Endodermal cell (in vitro differentiated cells): ENCODE results near the gene HSD17B1. TPM values are rescaled to one million over a fixed set of nuclear protein-coding genes. Genes with fewer than 3 reads are reported as not detected.
A peak's percentile ranks its signal among the peaks of the same experiment; 100 is the strongest.

Experiments used
- DNase-seq: peaks from one replicate; pipeline ENCODE4 v3.0.0-alpha.2; 2017
- H3K27ac ChIP-seq: 2 replicates; pipeline ENCODE4 v1.5.1; 2013; ENCODE audit warnings: mild to moderate bottlenecking, low read depth, low read length, moderate library complexity
- H3K27me3 ChIP-seq: 2 replicates; pipeline ENCODE4 v1.6.1; 2013; ENCODE audit warnings: mild to moderate bottlenecking, low read length, moderate library complexity; ENCODE audit not compliant: insufficient read depth, control insufficient read depth, poor library complexity, severe bottlenecking
- H3K36me3 ChIP-seq: 2 replicates; pipeline ENCODE4 v1.7.0; 2013; ENCODE audit warnings: mild to moderate bottlenecking, low read length, moderate library complexity; ENCODE audit not compliant: control insufficient read depth, insufficient read depth
- H3K4me1 ChIP-seq: one replicate; pipeline ENCODE4 v1.7.0; 2013; ENCODE audit warnings: low read length; ENCODE audit not compliant: control insufficient read depth, insufficient read depth
- H3K4me3 ChIP-seq: 2 replicates; pipeline ENCODE4 v1.5.1; 2013; ENCODE audit warnings: mild to moderate bottlenecking, low read length, moderate library complexity
- H3K9ac ChIP-seq: 2 replicates; pipeline ENCODE4 v1.6.1; 2013; ENCODE audit warnings: mild to moderate bottlenecking, low read length, moderate library complexity; ENCODE audit not compliant: poor library complexity, severe bottlenecking; ENCODE audit errors: extremely low read depth
- H3K9me3 ChIP-seq: 2 replicates; pipeline ENCODE4 v1.6.1; 2013; ENCODE audit warnings: mild to moderate bottlenecking, low read length, moderate library complexity; ENCODE audit not compliant: control insufficient read depth
- H3K27ac Mint-ChIP-seq: 2 replicates; pipeline ENCODE4 v1.8.0; 2020; ENCODE audit warnings: mixed read lengths
- H3K27me3 Mint-ChIP-seq: 2 replicates; pipeline ENCODE4 v1.8.0; 2021; ENCODE audit warnings: mild to moderate bottlenecking, mixed read lengths; ENCODE audit not compliant: insufficient read depth
- H3K36me3 Mint-ChIP-seq: 2 replicates; pipeline ENCODE4 v1.8.0; 2020; ENCODE audit warnings: low read depth, mixed read lengths
- H3K4me1 Mint-ChIP-seq: 2 replicates; pipeline ENCODE4 v1.8.0; 2020; ENCODE audit warnings: mixed read lengths
- H3K4me3 Mint-ChIP-seq: 2 replicates; pipeline ENCODE4 v1.8.0; 2020; ENCODE audit warnings: mild to moderate bottlenecking, moderate library complexity, mixed read lengths
- H3K9me3 Mint-ChIP-seq: 2 replicates; pipeline ENCODE4 v1.8.0; 2020; ENCODE audit warnings: mild to moderate bottlenecking, mixed read lengths
- CTCF ChIP-seq: fragments of 200-600 bp; sonication (generic); conservative IDR thresholded peaks from 2 replicates; pipeline ENCODE4 v1.5.0; 2021; ENCODE audit warnings: antibody characterized with exemption, mild to moderate bottlenecking
- WGBS, 2 experiments: methylation state at CpG; one replicate each; pipeline versions ENCODE4 v1.1.5 to v1.1.7; 2013; ENCODE audit warnings: missing lambda C conversion rate in 2 of 2, mixed read lengths in 1 of 2; ENCODE audit not compliant: insufficient coverage in 1 of 2, insufficient read length in 1 of 2; 5-methylcytosine and 5-hydroxymethylcytosine counted together
- total RNA-seq, 2 donors: library from RNA; stranded (reverse); fragmentation: NEBNext Ultra II Directional in 1 of 2; extraction: Animal tissue kit (Norgen Biotek cat#: 25700) in 1 of 2; gene quantifications; 2 replicates in 1 of 2; 3 replicates in 1 of 2; pipeline ENCODE4 v1.2.1, GENCODE V29; 2021

HSD17B1 gene
- total RNA-seq, 2 donors from 2014 or later: 2.4 to 2.8 TPM

DNA sequence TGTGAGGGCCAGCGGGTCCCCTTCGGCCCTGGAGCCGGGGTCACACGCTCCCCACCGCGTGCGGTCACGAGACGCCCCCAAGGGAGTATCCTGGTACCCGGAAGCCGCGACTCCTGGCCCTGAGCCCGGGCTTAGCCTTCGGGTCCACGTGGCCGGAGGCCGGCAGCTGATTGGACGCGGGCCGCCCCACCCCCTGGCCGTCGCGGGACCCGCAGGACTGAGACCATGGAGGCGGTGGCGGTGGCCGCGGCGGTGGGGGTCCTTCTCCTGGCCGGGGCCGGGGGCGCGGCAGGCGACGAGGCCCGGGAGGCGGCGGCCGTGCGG, 16.7 kb upstream of the HSD17B1 start, which contains the start of gene NAGLU:
Gene NAGLU, plus strand, starts transcription at position 194 of the 324 bp plus-strand sequence. Its CDS starts 32 bp downstream, at position 226.
- Histone ChIP-seq H3K4me3 (peak within 1 kb of the TSS; percentile 93), H3K9me3 (no peaks in the 10 kb centered on the region), H3K27me3 (no peaks in the 10 kb centered on the region), H3K27ac (no peak within 1 kb of the TSS), H3K4me1 (peaks cover 8% of the 10 kb centered on the region), H3K36me3 (peaks cover 6% of the 10 kb centered on the region), H3K9ac (peak within 1 kb of the TSS; percentile 62)
- peak within 1 kb of the TSS; percentile 58 for H3K27ac Mint-ChIP-seq
- peak within 1 kb of the TSS; percentile 73 for H3K4me3 Mint-ChIP-seq
- peak; percentile 97 for DNase-seq
- no peaks in the 10 kb centered on the region for H3K9me3 Mint-ChIP-seq
- no peak for TF ChIP-seq CTCF
- H3K27me3 Mint-ChIP-seq: no peaks in the 10 kb centered on the region
- peaks cover 17% of the 10 kb centered on the region for H3K36me3 Mint-ChIP-seq
- WGBS, 2 experiments: 0 to 1% methylated on average over 7 to 40 of the region's 40 CpGs
- peaks cover 13% of the 10 kb centered on the region for H3K4me1 Mint-ChIP-seq

DNA sequence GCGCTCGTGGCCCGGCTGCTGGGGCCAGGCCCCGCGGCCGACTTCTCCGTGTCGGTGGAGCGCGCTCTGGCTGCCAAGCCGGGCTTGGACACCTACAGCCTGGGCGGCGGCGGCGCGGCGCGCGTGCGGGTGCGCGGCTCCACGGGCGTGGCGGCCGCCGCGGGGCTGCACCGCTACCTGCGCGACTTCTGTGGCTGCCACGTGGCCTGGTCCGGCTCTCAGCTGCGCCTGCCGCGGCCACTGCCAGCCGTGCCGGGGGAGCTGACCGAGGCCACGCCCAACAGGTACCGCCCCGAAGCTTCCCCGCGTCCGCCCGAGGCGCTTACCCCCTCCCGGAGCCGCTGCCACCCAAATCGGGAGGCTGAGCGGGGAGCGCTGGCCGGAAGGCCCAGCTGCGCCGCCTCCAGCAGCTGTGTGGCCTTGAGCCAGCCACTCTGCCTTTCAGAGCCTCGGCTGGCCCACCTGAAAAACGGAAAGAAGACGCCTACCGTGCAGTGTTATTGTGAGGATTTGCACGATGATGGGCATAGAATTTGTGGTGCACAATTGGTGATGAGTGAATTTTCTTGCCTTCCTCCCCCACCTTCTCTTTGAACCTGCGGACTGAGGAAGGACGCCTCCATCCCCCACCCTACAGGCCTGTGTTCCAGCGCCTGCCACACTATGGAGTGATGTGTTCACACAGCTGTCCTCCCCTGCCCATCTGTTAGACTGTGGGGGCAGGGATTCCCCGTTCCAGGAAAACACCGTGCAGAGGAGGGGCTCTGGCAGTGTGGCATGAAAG, 16.2 kb upstream of the HSD17B1 start:
- H3K27ac Mint-ChIP-seq: peak overlapping the region; percentile 58
- peaks cover 11% of the 10 kb centered on the region for H3K4me1 Mint-ChIP-seq
- H3K9me3 ChIP-seq: no peaks in the 10 kb centered on the region
- peak overlapping the region; percentile 93 for H3K4me3 ChIP-seq
- H3K27me3 ChIP-seq: no peaks in the 10 kb centered on the region
- peaks cover 6% of the 10 kb centered on the region for H3K4me1 ChIP-seq
- no peaks in the 10 kb centered on the region for H3K9me3 Mint-ChIP-seq
- H3K36me3 Mint-ChIP-seq: peaks cover 21% of the 10 kb centered on the region
- peak overlapping the region; percentile 73 for H3K4me3 Mint-ChIP-seq
- peaks cover 10% of the 10 kb centered on the region for H3K36me3 ChIP-seq
- DNase-seq: peak; percentile 93
- no peak for TF ChIP-seq CTCF
- no peaks in the 10 kb centered on the region for H3K27me3 Mint-ChIP-seq
- 2 to 3% methylated on average over 13 to 63 of the region's 65 CpGs for WGBS, 2 experiments
- H3K9ac ChIP-seq: peak overlapping the region; percentile 62
- H3K27ac ChIP-seq: no peak overlapping the region

DNA sequence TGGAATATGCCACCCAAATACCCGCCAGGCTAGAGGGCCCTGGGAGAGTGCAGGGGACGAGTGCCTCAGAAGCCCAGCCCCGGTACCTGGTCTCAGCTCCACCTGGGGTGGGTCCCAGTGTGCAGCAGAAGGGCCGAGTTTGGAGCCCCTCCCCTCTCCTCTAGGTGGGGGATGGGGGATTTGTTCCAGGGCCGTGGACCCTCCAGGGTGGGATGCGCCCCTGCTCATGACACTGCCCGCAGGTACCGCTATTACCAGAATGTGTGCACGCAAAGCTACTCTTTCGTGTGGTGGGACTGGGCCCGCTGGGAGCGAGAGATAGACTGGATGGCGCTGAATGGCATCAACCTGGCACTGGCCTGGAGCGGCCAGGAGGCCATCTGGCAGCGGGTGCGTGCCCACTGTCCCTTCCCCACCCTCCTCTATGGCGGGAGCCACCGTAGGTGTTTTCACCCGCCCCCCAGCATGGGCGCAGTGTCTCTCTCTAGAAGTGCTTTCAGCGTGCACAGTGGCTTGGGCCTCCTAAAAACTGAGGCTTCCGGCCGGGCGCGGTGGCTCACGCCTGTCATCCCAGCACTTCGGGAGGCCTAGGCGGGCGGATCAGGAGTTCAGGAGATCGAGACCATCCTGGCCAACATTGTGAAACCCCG, 15.4 kb upstream of the HSD17B1 start:
- Histone ChIP-seq H3K4me1 (peaks cover 6% of the 10 kb centered on the region), H3K9me3 (no peaks in the 10 kb centered on the region), H3K27ac (no peak overlapping the region), H3K4me3 (peak overlapping the region; percentile 93), H3K36me3 (peaks cover 10% of the 10 kb centered on the region), H3K9ac (no peak overlapping the region), H3K27me3 (no peaks in the 10 kb centered on the region)
- Mint-ChIP-seq H3K27me3 (no peaks in the 10 kb centered on the region), H3K9me3 (no peaks in the 10 kb centered on the region), H3K4me3 (peak overlapping the region; percentile 73), H3K27ac (no peak overlapping the region), H3K36me3 (peaks cover 23% of the 10 kb centered on the region), H3K4me1 (peaks cover 11% of the 10 kb centered on the region)
- 92 to 95% methylated on average over 21 to 31 of the region's 31 CpGs for WGBS, 2 experiments
- no peak for TF ChIP-seq CTCF
- no peak for DNase-seq
